Stimulated activated naive B cell treated with anti-CD40 and anti-IgM and Interleukin-4, amounts not matched to agents 10 μg/mL and 1 μg/mL and 100 μg/mL, for 72 hours (primary cell): ENCODE measurements around the gene DGKB.

Source experiments
- ATAC-seq, 2 donors: fragments of 150-1000 bp; cut with Tn5 transposase; replicated peaks; 2 replicates each; pipeline ENCODE4 v1.10.0; 2021; ENCODE audit warnings: moderate library complexity in 1 of 2
- DNase-seq: peaks from one replicate; pipeline ENCODE4 v3.0.0; 2021
- H3K27ac Mint-ChIP-seq: one replicate; pipeline ENCODE4 v1.8.0; 2022; ENCODE audit warnings: mild to moderate bottlenecking, mixed read lengths
- H3K27me3 Mint-ChIP-seq, 2 donors: one replicate each; pipeline ENCODE4 v1.8.0; 2022; ENCODE audit warnings: mixed read lengths in 2 of 2
- H3K36me3 Mint-ChIP-seq, 2 donors: one replicate each; pipeline ENCODE4 v1.8.0; 2022; ENCODE audit warnings: mixed read lengths in 2 of 2, mild to moderate bottlenecking in 1 of 2
- H3K4me1 Mint-ChIP-seq, 2 donors: one replicate each; pipeline ENCODE4 v1.8.0; 2022; ENCODE audit warnings: mixed read lengths in 2 of 2, mild to moderate bottlenecking in 1 of 2
- H3K4me3 Mint-ChIP-seq, 2 donors: one replicate each; pipeline ENCODE4 v1.8.0; 2022; ENCODE audit warnings: mild to moderate bottlenecking in 2 of 2, mixed read lengths in 2 of 2, moderate library complexity in 1 of 2
- H3K9me3 Mint-ChIP-seq, 2 donors: one replicate each; pipeline ENCODE4 v1.8.0; 2022; ENCODE audit warnings: mixed read lengths in 2 of 2, mild to moderate bottlenecking in 1 of 2

DGKB gene

GRCh38 chr7:14892961-14893360 is 9.6 kb downstream of the DGKB start:
- H3K36me3 Mint-ChIP-seq = no peaks in the 10 kb centered on the region
- no peak overlapping the region for H3K27ac Mint-ChIP-seq
- DNase-seq (no peak), ATAC-seq (no peak)
- H3K4me3 Mint-ChIP-seq = no peak overlapping the region
- no peaks in the 10 kb centered on the region for H3K4me1 Mint-ChIP-seq
- H3K27me3 Mint-ChIP-seq = no peaks in the 10 kb centered on the region
- H3K9me3 Mint-ChIP-seq = peaks cover 0 to 1% of the 10 kb centered on the region in 2 donors

- H3K27ac Mint-ChIP-seq = no peak overlapping the region
These were observed 11.3 kb downstream of the DGKB start for GRCh38 chr7:14891289-14891688.

GRCh38 chr7:14888962-14889361 is 13.6 kb downstream of the DGKB start:
- Mint-ChIP-seq H3K27ac (no peak overlapping the region), H3K4me3 (no peak overlapping the region), H3K27me3 (no peaks in the 10 kb centered on the region), H3K36me3 (no peaks in the 10 kb centered on the region), H3K4me1 (no peaks in the 10 kb centered on the region), H3K9me3 (peaks cover 0 to 1% of the 10 kb centered on the region in 2 donors)
- no peak for ATAC-seq
- DNase-seq = no peak

More at GRCh38 chr7:14891289-14891688, 11.3 kb downstream of the DGKB start:
- DNase-seq = no peak
- Mint-ChIP-seq H3K9me3 (peaks cover 0 to 1% of the 10 kb centered on the region in 2 donors), H3K4me3 (no peak overlapping the region), H3K4me1 (no peaks in the 10 kb centered on the region), H3K27me3 (no peaks in the 10 kb centered on the region), H3K36me3 (no peaks in the 10 kb centered on the region)
- ATAC-seq = no peak

GRCh38 chr7:14886533-14886932 is 16.0 kb downstream of the DGKB start:
- Mint-ChIP-seq H3K9me3 (peaks cover 0 to 1% of the 10 kb centered on the region in 2 donors), H3K4me3 (no peak overlapping the region)
- ATAC-seq = no peak

GRCh38 chr7:14875941-14876587 is 26.5 kb downstream of the DGKB start:
- no peak for DNase-seq
- H3K27ac Mint-ChIP-seq = no peak overlapping the region
- ATAC-seq = no peak
- H3K4me1 Mint-ChIP-seq = no peaks in the 10 kb centered on the region
- H3K4me3 Mint-ChIP-seq = no peak overlapping the region
- H3K36me3 Mint-ChIP-seq = no peaks in the 10 kb centered on the region
- peaks cover 1 to 4% of the 10 kb centered on the region in 2 donors for H3K9me3 Mint-ChIP-seq
- no peaks in the 10 kb centered on the region for H3K27me3 Mint-ChIP-seq

More at GRCh38 chr7:14886533-14886932, 16.0 kb downstream of the DGKB start:
- DNase-seq = no peak
- Mint-ChIP-seq H3K36me3 (no peaks in the 10 kb centered on the region), H3K4me1 (no peaks in the 10 kb centered on the region), H3K27ac (no peak overlapping the region), H3K27me3 (no peaks in the 10 kb centered on the region)

GRCh38 chr7:14871880-14872279 is 30.7 kb downstream of the DGKB start:
- Mint-ChIP-seq H3K4me3 (no peak overlapping the region), H3K36me3 (no peaks in the 10 kb centered on the region), H3K4me1 (no peaks in the 10 kb centered on the region), H3K9me3 (peaks cover 0 to 2% of the 10 kb centered on the region in 2 donors), H3K27ac (no peak overlapping the region), H3K27me3 (no peaks in the 10 kb centered on the region)
- DNase-seq (no peak), ATAC-seq (no peak)

- Mint-ChIP-seq H3K4me1 (no peaks in the 10 kb centered on the region), H3K36me3 (no peaks in the 10 kb centered on the region), H3K27ac (no peak overlapping the region), H3K4me3 (no peak overlapping the region), H3K27me3 (no peaks in the 10 kb centered on the region), H3K9me3 (peaks cover 2% of the 10 kb centered on the region in 2 donors)
- ATAC-seq (no peak), DNase-seq (no peak)
These were observed 32.2 kb downstream of the DGKB start for GRCh38 chr7:14870394-14870793.

- Mint-ChIP-seq H3K4me3 (no peak overlapping the region), H3K27me3 (no peaks in the 10 kb centered on the region), H3K36me3 (no peaks in the 10 kb centered on the region), H3K27ac (no peak overlapping the region), H3K9me3 (peaks cover 3 to 4% of the 10 kb centered on the region in 2 donors), H3K4me1 (no peaks in the 10 kb centered on the region)
- DNase-seq (no peak), ATAC-seq (no peak)
These were observed 33.6 kb downstream of the DGKB start for GRCh38 chr7:14868937-14869336.

- H3K36me3 Mint-ChIP-seq = no peaks in the 10 kb centered on the region
- H3K27ac Mint-ChIP-seq = no peak overlapping the region
These were observed 41.1 kb downstream of the DGKB start for GRCh38 chr7:14861456-14861855.

GRCh38 chr7:14859267-14859666 is 43.3 kb downstream of the DGKB start:
- no peak for ATAC-seq
- Mint-ChIP-seq H3K27ac (no peak overlapping the region), H3K36me3 (no peaks in the 10 kb centered on the region), H3K9me3 (no peaks in the 10 kb centered on the region), H3K4me1 (no peaks in the 10 kb centered on the region), H3K27me3 (no peaks in the 10 kb centered on the region), H3K4me3 (no peak overlapping the region)
- no peak for DNase-seq

More at GRCh38 chr7:14861456-14861855, 41.1 kb downstream of the DGKB start:
- H3K27me3 Mint-ChIP-seq = no peaks in the 10 kb centered on the region
- peaks cover 2 to 3% of the 10 kb centered on the region in 2 donors for H3K9me3 Mint-ChIP-seq
- DNase-seq (no peak), ATAC-seq (no peak)
- no peak overlapping the region for H3K4me3 Mint-ChIP-seq
- H3K4me1 Mint-ChIP-seq = no peaks in the 10 kb centered on the region

- Mint-ChIP-seq H3K4me1 (no peaks in the 10 kb centered on the region), H3K27ac (no peak overlapping the region), H3K36me3 (no peaks in the 10 kb centered on the region), H3K27me3 (no peaks in the 10 kb centered on the region), H3K4me3 (no peak overlapping the region), H3K9me3 (no peaks in the 10 kb centered on the region)
- DNase-seq (no peak), ATAC-seq (no peak)
These were observed 43.7 kb downstream of the DGKB start for GRCh38 chr7:14858866-14859265.

- H3K27me3 Mint-ChIP-seq = no peaks in the 10 kb centered on the region
- no peaks in the 10 kb centered on the region for H3K36me3 Mint-ChIP-seq
These were observed 44.1 kb downstream of the DGKB start for GRCh38 chr7:14858410-14858809.

GRCh38 chr7:14855033-14855794 is 47.3 kb downstream of the DGKB start:
- Mint-ChIP-seq H3K27me3 (no peaks in the 10 kb centered on the region), H3K9me3 (no peaks in the 10 kb centered on the region), H3K27ac (no peak overlapping the region), H3K36me3 (no peaks in the 10 kb centered on the region), H3K4me3 (no peak overlapping the region), H3K4me1 (no peaks in the 10 kb centered on the region)
- ATAC-seq (no peak), DNase-seq (no peak)

More at GRCh38 chr7:14858410-14858809, 44.1 kb downstream of the DGKB start:
- no peaks in the 10 kb centered on the region for H3K4me1 Mint-ChIP-seq
- H3K9me3 Mint-ChIP-seq = no peaks in the 10 kb centered on the region
- H3K27ac Mint-ChIP-seq = no peak overlapping the region
- no peak for ATAC-seq
- H3K4me3 Mint-ChIP-seq = no peak overlapping the region
- no peak for DNase-seq

GRCh38 chr7:14854471-14854870 is 48.1 kb downstream of the DGKB start:
- Mint-ChIP-seq H3K9me3 (no peaks in the 10 kb centered on the region), H3K36me3 (no peaks in the 10 kb centered on the region), H3K4me3 (no peak overlapping the region), H3K4me1 (no peaks in the 10 kb centered on the region), H3K27me3 (no peaks in the 10 kb centered on the region), H3K27ac (no peak overlapping the region)
- DNase-seq (no peak), ATAC-seq (no peak)

- Mint-ChIP-seq H3K4me1 (no peaks in the 10 kb centered on the region), H3K27ac (no peak overlapping the region), H3K4me3 (no peak overlapping the region), H3K27me3 (no peaks in the 10 kb centered on the region), H3K9me3 (no peaks in the 10 kb centered on the region), H3K36me3 (no peaks in the 10 kb centered on the region)
- DNase-seq (no peak), ATAC-seq (no peak)
These were observed 50.9 kb downstream of the DGKB start for GRCh38 chr7:14851610-14852009.
